AG10803 (cell line): ENCODE measurements around the gene PMFBP1.

Experiments used
- DNase-seq: peaks from one replicate; pipeline ENCODE4 v3.0.0; 2010; ENCODE audit warnings: low read depth
- H3K4me3 ChIP-seq: 2 replicates; pipeline ENCODE4 v1.5.1; 2011; ENCODE audit warnings: mild to moderate bottlenecking, low read length, control low read depth
- CTCF ChIP-seq: conservative IDR thresholded peaks from 2 replicates; pipeline ENCODE4 v1.5.1; 2011; ENCODE audit warnings: mild to moderate bottlenecking, low read length, control low read depth, inconsistent platforms

Gene PMFBP1

DNA sequence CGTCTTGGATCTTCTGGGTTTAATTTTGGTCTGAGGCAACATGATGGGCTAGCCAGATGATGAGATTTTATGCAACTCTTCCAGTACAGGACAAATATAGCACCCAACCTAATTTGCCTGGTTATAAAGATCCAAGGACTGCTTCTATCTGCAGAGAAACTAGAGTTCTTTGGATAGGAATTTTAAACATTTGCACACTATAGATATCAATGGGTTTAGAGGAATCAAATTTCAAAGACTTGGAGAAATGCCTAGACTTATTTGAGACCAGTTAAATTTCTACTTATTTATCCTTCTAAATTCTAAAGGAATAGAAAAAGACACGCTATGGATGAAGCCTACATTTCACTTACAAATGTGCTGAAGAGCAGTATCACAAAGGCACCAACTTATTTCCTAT lies 12.6 kb downstream of the PMFBP1 start:
- no peak for TF ChIP-seq CTCF
- DNase-seq = no peak
- H3K4me3 ChIP-seq = no peak overlapping the region

GRCh38 chr16:72149676-72150464 lies 22.1 kb downstream of the PMFBP1 start:
- TF ChIP-seq CTCF = no peak
- no peak for DNase-seq
- H3K4me3 ChIP-seq = no peak overlapping the region

GRCh38 chr16:72142476-72142875 lies 29.5 kb downstream of the PMFBP1 start:
- no peak for TF ChIP-seq CTCF

DNA sequence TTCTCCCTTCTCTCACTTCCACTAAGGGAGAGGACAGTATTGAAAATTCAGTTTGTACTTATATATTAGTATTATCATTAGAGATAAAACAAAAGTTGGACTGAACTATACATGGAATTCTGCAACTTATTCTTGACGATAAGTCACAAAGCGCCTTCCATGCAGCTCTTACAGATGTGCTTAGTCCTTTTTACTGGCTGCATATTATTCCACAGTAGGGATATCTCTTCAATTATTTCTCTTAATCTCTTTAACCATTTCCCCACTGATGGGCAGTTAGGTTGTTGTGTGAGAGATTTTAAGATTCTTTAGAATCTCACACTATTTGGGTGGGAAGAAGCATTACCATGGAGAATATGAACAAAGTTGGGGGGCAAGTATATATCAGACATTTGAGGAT lies 32.0 kb downstream of the PMFBP1 start:
- H3K4me3 ChIP-seq = no peak overlapping the region
- no peak for TF ChIP-seq CTCF
- no peak for DNase-seq

More at GRCh38 chr16:72142476-72142875, 29.5 kb downstream of the PMFBP1 start:
- no peak overlapping the region for H3K4me3 ChIP-seq
- DNase-seq = peak; percentile 35

GRCh38 chr16:72138064-72138572 lies 33.8 kb downstream of the PMFBP1 start:
- TF ChIP-seq CTCF = no peak
- no peak for DNase-seq
- H3K4me3 ChIP-seq = no peak overlapping the region

DNA sequence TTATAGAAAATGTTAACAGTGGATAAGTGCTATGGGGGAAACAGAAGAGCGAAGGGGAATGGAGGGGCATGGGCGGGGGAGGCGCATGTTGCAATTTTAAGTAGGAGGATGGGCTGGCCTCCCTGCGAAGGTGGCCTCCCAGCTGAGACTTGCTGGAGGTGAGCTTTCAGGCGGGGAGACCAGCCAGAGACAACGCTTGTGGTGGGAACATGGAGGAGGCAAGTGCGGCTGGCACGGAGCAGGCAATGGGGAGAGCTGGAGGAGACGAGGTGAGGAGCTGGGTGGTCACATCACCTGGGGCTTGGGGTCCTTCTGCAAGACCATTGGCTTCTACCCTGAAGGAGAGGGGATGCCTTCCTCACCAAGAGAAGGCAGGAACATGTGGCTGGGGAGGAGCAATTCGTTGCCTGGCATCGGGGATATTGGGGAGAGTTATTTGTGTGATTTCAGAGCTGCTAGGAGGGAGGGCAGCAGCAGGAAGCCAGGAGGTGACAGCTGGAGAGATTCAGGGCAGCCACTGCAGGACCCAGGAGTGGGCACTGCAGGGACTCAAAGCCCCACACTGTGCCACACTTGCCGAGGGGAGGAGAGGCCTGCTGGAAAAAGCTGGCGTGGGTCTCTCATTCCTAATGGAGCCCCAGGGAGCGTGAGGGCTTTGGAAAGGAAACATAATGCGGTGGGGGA lies 34.4 kb downstream of the PMFBP1 start:
- no peak for DNase-seq
- H3K4me3 ChIP-seq = no peak overlapping the region
- TF ChIP-seq CTCF = no peak

DNA sequence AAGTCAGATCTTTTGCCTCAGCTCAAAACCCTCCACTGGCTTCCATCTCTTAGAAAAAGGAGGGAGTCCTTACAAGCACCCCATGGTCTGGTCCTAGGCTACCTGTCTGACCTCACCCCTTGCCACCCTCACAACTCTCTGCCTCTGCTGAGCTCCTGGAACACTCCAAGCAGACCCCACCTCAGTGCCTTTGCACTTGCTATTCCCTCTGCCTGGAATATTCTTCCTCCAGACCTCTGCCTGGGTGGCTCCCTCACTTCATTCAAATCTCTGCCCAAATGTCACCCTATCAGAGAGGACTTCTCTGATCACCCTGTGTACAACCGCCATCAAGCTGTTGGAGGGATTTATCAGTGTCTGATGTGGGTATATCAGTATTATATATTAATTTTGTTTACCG lies 37.4 kb downstream of the PMFBP1 start:
- DNase-seq = no peak
- TF ChIP-seq CTCF = no peak

More for the DNA sequence above, 37.4 kb downstream of the PMFBP1 start:
- H3K4me3 ChIP-seq = no peak overlapping the region
